Esophagus muscularis mucosa (tissue), 3 donors: Measurements from ENCODE around the gene PODXL2.

Experiments
- EP300 ChIP-seq: sonication (generic); formaldehyde crosslinking; IDR thresholded peaks from one replicate; pipeline ENCODE4 v1.6.1; 2017; ENCODE audit warnings: antibody characterized with exemption
- TF ChIP-seq, protein P1 (sequence below), 3 experiments: fragments of 200-600 bp in 2 of 3; fragments of 450-650 bp in 1 of 3; sonication (generic) in 2 of 3; IDR thresholded peaks; one replicate each; pipeline ENCODE4 v1.5.1; 2017 to 2019; ENCODE audit warnings: antibody characterized with exemption in 3 of 3, mild to moderate bottlenecking in 2 of 3, moderate library complexity in 1 of 3

DNA sequence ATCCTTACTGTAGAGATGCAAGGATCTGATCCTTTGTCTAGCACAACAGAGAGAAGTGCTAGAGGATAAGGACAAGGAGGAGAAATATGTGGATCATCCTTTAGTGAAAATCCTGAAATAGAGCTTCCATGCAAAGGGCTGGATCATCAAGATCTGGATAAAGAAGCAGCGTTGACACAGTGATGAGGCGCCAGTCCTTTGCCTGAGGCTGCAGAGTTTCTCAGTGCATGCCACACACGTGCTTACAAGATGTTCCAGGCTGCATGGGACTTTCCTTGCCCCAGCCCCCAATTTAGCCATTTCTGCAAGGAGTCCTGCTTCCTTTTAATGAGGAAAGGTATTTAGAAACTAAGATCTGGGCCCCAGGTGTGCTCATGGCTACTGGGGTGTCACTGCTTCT is 36.6 kb downstream of the PODXL2 start:
- no peak for TF ChIP-seq EP300
- TF ChIP-seq, protein P1, sequence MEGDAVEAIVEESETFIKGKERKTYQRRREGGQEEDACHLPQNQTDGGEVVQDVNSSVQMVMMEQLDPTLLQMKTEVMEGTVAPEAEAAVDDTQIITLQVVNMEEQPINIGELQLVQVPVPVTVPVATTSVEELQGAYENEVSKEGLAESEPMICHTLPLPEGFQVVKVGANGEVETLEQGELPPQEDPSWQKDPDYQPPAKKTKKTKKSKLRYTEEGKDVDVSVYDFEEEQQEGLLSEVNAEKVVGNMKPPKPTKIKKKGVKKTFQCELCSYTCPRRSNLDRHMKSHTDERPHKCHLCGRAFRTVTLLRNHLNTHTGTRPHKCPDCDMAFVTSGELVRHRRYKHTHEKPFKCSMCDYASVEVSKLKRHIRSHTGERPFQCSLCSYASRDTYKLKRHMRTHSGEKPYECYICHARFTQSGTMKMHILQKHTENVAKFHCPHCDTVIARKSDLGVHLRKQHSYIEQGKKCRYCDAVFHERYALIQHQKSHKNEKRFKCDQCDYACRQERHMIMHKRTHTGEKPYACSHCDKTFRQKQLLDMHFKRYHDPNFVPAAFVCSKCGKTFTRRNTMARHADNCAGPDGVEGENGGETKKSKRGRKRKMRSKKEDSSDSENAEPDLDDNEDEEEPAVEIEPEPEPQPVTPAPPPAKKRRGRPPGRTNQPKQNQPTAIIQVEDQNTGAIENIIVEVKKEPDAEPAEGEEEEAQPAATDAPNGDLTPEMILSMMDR (IDR thresholded peaks at IDR 0.05), result no peak
